Stimulated activated CD8-positive, alpha-beta memory T cell treated with anti-CD3 and anti-CD28 coated beads, Interleukin-2, amount 100 ng/mL, for 48 hours (primary cell): ENCODE data around the gene DNMT3L.
"Not testable (repeated sequence)": the region's sequence is repeated elsewhere in the genome, so short reads cannot be mapped to it uniquely, and the experiment has no call there.

ENCODE experiments used
- DNase-seq, 2 donors: peaks; one replicate each; pipeline ENCODE4 v3.0.0-alpha.2; 2020; ENCODE audit warnings: low read depth in 2 of 2

DNMT3L gene

GRCh38 chr21:44249204-44250037, 12.3 kb downstream of the DNMT3L start:
- DNase-seq = not testable (repeated sequence)

- not testable (repeated sequence) for DNase-seq
These were observed 13.8 kb downstream of the DNMT3L start for GRCh38 chr21:44247904-44248303.

DNA sequence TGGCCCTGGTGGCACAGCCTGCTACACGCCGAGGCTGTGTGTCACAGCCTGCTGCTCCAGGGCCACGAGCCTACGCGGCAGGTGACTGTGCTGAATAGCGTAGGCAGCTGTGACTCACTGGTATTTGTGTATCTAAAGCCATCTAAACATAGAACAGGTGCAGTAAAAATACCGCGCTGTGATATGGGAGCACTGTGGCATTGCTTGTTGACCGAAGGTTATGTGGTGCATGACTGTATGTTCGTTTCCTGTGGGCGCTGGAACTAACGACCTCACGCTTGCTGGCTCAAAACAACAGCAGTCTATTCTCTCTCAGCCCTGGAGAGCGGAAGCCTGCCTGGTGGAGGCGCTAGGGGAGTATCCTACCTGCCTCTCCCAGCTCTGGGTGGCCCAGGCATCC, 17.7 kb downstream of the DNMT3L start:
- DNase-seq = not testable (repeated sequence)

DNA sequence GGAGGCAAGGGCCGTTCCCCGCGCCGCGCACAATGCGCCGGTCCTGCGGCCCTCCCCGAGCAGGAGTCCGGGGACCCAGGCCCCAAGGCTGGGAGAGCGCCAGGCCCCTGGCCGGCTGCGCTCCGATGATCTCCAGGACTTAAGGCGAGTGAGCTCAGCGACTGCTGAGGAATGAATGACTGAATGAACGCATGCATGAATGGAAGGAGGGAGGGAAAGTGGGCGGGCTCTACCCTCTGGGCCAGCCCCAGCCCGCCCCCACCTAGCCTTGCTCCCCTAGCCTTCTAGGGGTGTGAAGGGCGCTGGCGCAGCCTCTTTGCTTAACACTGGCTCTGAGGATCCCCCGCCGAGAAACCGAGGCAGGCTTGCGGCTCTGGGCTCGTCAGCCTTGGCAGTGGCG, 20.4 kb downstream of the DNMT3L start:
- not testable (repeated sequence) for DNase-seq

DNA sequence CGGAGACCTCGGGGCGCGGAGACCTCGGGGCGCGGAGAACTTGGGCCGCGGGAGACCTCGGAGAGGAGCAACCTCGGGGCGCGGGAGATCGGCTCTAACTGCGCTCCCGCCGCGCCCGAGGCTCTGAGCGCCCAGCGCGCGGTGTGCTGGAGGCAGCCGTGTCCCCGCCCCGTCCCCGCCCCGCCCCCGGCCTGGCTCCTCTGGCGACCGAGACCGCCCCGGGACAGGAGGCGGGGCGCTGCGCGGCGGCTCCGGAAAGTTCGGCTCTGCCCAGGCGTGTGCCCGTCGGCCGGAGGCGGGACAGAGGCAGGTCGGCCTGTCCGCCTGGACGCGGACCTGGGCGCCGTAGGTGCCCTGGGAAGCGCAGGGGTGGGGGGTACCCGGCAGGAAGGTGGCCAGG, 20.9 kb downstream of the DNMT3L start, which contains the start of gene ICOSLG:
ICOSLG (minus strand) TSS at position 102 of the 400 bp plus-strand sequence. CDS start 126 bp downstream, outside the sequence.
- DNase-seq = not testable (repeated sequence)

DNA sequence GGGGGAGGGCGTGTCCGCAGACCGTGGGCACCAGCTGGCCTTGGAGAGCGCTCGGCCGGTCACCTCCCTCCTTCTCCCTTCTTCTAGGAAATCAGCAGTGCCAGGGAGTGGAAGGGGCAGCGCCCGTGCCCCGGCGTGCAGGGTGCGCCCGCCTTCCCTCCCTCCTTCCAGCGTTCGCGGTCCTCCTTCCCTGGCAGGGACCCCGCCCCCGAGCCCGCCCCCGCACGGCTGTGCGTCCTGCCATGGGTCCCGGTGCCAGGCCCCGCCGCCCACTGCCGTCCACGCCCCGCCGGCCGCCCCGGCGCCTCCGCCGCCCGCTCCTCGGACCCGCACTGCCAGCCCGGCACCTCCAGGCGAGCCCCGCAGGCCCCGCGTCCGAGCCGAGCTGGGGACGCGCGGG, 21.3 kb downstream of the DNMT3L start:
- not testable (repeated sequence) for DNase-seq

- not testable (repeated sequence) for DNase-seq
These were observed 32.1 kb downstream of the DNMT3L start for GRCh38 chr21:44229561-44229960.

GRCh38 chr21:44228109-44228508, 33.6 kb downstream of the DNMT3L start:
- not testable (repeated sequence) for DNase-seq

DNA sequence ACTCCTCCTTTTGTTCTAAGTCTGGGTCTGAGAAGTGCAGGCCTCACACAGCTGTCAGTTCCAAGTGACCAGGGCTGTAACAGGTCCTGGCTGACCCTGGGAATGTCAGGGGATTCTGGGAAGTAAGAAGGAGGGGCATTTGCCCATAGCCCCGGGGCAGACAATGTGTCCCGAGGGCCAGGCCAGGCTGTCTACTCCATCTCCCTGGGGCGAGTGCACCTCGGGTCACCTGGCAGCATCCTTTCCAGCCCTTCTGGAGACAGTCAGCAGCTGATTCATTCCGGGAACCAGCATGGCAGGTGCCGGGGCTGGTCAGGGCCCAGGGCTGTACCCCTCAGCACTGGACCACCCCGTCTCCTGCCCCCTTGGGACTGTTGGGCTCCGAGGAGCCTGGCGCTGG, 34.1 kb downstream of the DNMT3L start:
- not testable (repeated sequence) for DNase-seq

GRCh38 chr21:44225605-44226004, 36.1 kb downstream of the DNMT3L start:
- not testable (repeated sequence) for DNase-seq

DNA sequence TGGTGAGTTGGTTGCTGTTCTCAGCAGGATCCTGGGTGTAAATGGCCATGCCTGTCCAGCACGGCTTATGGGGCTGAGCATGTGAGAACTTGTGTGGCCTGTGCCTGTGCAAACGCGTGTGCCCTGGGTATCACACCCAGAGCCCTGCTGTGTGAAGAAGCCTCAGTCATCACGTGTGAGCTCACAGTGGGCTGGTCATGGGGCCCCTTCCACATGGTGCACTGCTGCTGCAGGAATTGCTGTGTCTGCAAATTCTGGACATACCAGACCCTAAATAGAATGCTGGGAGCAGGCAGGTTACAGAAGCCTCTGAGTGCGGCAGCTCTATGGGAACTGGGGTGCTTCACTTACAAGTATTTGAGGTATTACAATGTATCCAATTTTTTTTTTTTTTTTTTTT, 38.4 kb downstream of the DNMT3L start:
- not testable (repeated sequence) for DNase-seq

DNA sequence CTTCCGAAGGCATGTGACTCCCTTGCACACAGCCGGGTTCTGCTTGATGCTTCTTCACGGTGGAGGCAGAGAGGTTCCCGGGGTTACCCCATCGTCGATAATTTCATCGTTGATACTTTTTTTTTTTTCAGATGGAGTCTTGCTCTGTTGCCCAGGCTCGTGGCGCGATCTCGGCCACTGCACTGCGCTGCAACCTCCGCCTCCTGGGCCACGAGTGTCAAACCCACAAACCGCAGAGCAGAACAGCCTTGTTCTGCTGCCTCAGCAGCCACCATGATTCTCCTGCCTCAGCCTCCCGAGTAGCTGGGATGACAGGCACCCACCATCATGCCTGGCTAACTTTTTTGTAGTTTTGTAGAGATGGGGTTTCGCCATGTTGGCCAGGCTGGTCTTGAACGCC, 41.0 kb downstream of the DNMT3L start:
- DNase-seq = not testable (repeated sequence)

DNA sequence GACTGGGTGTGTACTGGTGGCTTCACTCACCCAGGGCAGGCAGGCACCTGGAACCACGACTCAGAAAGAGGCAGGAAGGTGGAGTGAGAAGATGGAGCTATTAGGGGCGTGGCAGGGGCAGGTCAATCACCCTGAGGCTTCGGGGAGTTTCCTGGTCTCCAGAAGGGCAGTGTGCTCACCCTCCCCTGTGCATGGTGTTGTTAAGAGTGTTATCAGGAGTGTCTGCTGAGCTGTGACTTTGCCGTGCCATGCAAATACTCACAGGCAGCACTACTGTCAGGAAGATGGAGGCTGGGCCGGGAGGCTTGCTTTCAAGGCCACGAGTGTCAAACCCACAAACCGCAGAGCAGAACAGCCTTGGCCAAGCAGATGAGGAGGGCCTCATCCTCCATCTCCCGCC, 43.2 kb downstream of the DNMT3L start:
- not testable (repeated sequence) for DNase-seq

DNA sequence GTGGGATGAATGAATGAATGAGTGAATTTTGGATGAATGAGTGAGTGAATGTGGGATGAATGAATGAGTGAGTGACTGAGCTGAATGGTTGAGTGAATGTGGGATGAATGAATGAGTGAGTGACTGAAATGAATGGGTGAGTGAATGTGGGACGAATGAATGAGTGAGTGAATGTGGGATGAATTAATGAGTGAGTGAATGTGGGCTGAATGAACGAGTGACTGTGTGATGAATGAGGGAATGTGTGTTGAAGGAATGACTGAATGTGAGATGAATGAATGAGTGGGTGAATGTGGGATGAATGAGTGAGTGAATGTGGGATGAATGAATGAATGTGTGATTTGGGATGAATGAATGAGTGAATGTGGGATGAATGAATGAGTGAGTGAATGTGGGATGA, 49.7 kb downstream of the DNMT3L start:
- not testable (repeated sequence) for DNase-seq

DNA sequence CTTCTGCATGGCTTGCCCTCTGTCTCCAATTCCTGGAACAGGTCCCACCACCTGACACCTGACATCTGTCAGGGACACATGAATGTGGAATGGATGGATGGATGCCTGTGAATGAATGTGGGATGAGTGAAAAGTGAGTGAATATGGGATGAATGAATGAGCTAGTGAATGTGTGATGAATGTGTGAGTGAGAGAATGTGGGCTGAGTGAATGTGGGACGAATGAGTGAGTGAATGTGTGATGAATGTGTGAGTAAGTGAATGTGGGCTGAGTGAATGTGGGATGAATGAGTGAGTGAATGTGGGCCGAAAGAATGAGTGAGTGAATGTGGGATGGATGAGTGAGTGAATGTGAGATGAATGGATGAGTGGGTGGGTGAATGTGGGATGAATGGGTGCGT, 50.1 kb downstream of the DNMT3L start:
- DNase-seq = not testable (repeated sequence)

GRCh38 chr21:44207860-44208646, 53.6 kb downstream of the DNMT3L start:
- DNase-seq = not testable (repeated sequence)

DNA sequence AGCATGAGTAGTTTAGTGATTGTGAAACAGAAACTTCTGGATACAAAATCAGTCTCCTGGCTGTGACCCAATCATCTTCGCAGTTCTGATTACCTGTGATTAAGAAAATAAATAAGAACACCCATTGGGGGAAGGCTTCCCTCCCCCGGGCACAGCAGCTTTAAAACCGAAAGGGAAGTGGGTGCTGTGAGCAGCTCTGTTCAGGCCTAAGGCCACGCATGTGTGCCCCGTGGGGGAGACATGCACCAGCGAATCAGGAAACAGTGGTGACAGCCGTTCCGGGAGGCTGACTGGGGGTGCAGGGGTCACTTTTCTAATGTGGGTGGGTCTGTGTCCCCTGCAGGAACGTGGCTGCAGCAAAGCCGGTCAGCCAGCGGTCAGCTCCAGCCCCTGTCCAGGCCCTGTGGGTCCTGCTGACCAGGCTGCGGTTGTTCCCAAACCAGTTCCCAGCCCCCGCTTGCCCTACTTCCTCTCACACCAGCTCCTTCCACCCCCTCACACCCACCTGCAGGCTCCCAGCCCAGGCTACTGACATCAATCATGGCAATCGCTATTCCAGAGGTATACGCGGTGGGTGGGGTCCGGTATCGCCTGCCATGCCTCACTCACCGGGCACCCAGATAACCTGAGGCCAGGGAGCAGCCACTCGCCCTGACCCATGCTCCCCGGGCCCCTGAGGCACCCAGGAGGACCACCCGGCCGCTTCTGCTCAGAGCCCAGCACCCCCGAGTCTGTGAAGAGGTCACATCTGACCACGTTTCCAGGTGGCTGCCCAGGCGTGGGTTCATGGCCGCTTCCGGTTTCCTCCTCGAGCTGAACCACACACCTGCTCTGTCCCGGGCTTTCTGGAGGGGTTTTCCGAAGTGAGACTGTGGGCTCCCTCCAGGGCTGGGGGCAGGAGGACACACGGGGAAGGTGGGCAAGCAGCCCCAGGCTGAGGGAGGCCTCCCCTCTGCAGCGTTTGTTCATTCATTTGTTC, 54.7 kb downstream of the DNMT3L start:
- DNase-seq = not testable (repeated sequence)

DNA sequence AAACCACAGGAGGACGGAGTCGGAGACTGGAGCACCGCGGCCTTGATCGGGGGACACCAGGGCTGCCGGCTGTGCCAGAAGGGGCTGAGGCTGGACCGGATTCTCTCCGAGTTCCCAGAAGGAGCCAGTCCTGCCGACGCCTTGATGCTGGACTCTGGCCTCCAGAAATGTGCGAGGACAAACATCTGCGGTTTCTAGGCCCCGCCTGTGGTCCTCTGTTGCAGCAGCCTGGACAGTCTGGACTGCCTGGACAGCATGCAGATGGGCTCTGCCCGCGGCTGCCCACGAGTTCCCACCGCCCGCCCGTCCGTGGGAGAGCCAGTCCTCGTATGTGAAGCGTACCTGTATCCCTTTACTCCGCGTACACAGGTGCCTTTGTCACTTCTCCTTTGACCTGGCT, 55.5 kb downstream of the DNMT3L start:
- not testable (repeated sequence) for DNase-seq

DNA sequence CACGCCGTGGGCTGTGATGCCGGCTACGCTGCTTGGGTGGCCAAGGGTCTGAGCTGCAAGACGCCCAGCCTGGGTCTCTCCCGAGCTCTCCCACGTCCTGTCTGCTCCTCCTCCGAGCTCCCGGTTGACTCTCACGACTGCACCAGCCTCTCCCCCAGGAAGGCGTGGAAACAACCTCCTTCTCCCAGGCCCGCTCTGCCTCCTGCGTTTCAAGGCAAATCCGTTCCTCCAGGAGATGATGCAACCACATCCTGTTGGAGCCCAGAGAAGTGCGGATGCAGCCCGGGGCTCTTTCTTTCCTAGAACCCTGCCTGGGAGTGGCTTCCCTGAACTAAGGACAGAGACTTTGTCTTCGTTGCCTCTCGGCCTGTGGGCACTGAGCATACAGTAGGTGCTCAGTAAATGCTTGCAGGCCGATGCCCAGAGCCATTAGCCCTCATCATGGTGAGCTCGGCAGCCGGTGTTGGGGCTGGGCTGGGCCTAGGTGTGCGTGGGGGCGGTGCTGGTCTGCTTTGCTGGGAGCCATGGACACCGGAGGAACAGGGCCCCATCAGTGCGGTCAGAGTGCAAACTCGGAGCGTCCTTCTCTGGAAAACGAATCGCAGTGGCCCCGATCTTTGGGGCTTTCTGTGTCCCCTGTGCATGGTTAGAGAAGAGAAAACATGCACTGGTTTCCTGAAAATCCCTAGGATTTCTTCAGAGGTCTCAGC, 59.0 kb downstream of the DNMT3L start:
- DNase-seq = not testable (repeated sequence)

GRCh38 chr21:44199997-44200396, 61.7 kb downstream of the DNMT3L start:
- not testable (repeated sequence) for DNase-seq

DNA sequence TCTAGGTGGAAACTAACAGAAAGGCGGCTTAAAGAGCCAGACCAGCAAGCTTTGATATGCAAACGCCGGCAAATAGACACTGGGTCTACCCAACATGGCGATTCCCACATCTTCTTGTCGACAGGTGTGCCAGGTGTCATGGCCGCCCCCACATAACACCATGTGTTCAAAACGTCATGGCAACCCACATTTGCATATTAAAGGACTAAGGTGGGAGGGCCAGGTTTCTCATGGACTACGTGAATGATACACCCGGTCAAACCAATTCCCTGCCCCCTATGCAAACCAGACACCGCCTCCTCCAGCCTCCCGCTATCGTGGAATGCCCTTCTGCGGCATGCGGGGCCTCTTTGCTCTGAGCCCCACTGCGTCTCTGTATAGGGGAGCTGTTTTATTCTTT, 62.2 kb downstream of the DNMT3L start:
- no peak for DNase-seq
